ENCODE measurements around the gene CFAP45. TPM values are rescaled to one million over a fixed set of nuclear protein-coding genes. Genes with fewer than 3 reads are reported as not detected.
A peak's percentile ranks its signal among the peaks of the same experiment; 100 is the strongest.

CFAP45 gene
- total and polyA plus RNA-seq, 9 of the 15 experiments (the other 6 are each of a cell fraction or from before 2014, with no cell fraction given) = 0.65 to 2.4 (median 1.5) TPM

DNA sequence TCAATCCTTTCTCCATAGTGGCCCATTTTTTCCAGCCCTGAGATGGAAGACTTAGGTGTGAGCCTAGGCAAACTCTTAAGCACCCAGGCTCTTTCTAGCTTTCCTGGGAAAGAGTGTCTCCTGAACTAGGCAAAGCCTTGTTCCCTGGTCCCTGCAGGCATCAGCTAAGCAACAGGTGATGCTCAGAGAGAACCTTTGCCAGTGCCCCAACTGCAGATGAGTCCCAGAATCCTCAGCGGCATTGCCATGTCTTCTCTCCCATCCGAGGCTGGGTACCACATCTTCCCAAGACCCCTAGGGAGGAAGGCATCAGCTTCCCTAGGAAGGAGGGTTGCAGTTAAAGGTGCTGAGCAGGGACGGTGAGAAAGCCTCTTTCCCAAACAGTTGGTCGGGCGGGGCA lies 29.3 kb downstream of the CFAP45 start (continued):
- TF ChIP-seq RHOXF2B (CRISPR knock-in tag; conservative IDR thresholded peaks at IDR 0.05) (no peak), ZNF134 (CRISPR knock-in tag; conservative IDR thresholded peaks at IDR 0.05) (no peak), BCL6 (CRISPR knock-in tag; IDR thresholded peaks at IDR 0.05) (no peak), ZNF764 (CRISPR knock-in tag; IDR thresholded peaks at IDR 0.05; ENCODE audit: low read depth) (no peak), ZBTB7A (IDR thresholded peaks at IDR 0.05; ENCODE audit: borderline replicate concordance, control insufficient read depth, low read depth, low read length) (no peak), XRCC5 (IDR thresholded peaks at IDR 0.05; ENCODE audit: low read depth, low read length) (no peak), THRAP3 (IDR thresholded peaks at IDR 0.05; ENCODE audit: borderline replicate concordance) (no peak)

DNA sequence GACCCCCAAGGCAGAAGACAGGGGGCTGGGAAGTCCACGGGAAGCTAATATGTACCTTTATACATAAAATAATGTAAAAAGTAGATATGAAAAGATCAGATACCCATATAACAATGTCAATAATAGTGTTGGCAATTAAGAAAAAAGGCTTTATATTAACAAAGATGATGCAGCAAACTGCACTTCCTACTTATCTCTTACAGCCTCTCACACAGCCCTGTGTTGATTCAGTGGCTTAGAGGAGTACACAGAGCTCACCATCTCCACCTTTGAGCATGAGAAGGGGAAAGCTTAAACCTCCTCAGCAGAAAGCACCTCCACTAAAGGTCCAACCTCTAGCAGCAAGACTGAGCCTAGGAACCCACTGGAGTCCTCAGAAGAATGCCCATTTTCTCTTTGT lies 30.4 kb downstream of the CFAP45 start:
- POLR2A ChIA-PET = interaction anchor here (0.6 to 2.8 kb wide), 4 partner anchors 9 to 60 kb away, joined by 3 to 21 read pairs (median 4); no protein-coding TSS in a partner anchor
- no TSS peak for BruUV-seq (replicated peaks)
- no peaks in the 10 kb centered on the region for H3K9me1 ChIP-seq (ENCODE audit: control insufficient read depth, insufficient read depth, low read length)
- H4K20me1 ChIP-seq (replicated peaks; ENCODE audit: control insufficient read depth, insufficient read depth, low read length) = no peaks in the 10 kb centered on the region; the same call in 1 of the 2 replicates
- no peaks in the 10 kb centered on the region for H3K79me2 ChIP-seq (ENCODE audit: control insufficient read depth, insufficient read depth, low read length)
- no peaks in the 10 kb centered on the region for H3K36me3 ChIP-seq (ENCODE audit: control insufficient read depth, insufficient read depth, low read length)
- H3K4me3 ChIP-seq = no peak overlapping the region
- H3K27ac ChIP-seq (ENCODE audit: extremely low read depth, low read depth, low read length) = no peak overlapping the region
- peak overlapping the region; percentile 43 for H3K4me2 ChIP-seq (ENCODE audit: insufficient read depth, low read length)
- no peaks in the 10 kb centered on the region for H3K9me3 ChIP-seq (replicated peaks; ENCODE audit: control insufficient read depth, insufficient read depth, low read depth, low read length)
- intact Hi-C loops (cut with micrococcal nuclease) (no loop called here), in situ Hi-C loops (cut with MboI) (no loop called here)
- CTCF ChIA-PET (ENCODE audit: low intra/inter-chr PET ratio) = no interaction called here
- FAIRE-seq (peak; percentile 79), DNase-seq (ENCODE audit: extremely low read depth in 1 of 4, low spot score in 3 of 4) (peak in 1 of 4 experiments; percentile 32), ATAC-seq (peak; percentile 74)
- peak overlapping the region; percentile 67; the same call in 1 of the 2 replicates for H2AFZ ChIP-seq (ENCODE audit: low read depth, low read length)
- peak overlapping the region; percentile 15 to 79; a peak in 1 of 4 replicates for H3K9ac ChIP-seq (ENCODE audit: insufficient read depth in 1 of 2, low read depth in 2 of 2, low read length in 2 of 2)
- 17% methylated on average over 1 of the region's 1 CpG for WGBS (ENCODE audit: insufficient coverage, low coverage, missing lambda C conversion rate)
- peaks cover 2 to 21% of the 10 kb centered on the region in 2 experiments; a peak in 2 of 5 replicates for H3K27me3 ChIP-seq (ENCODE audit: control insufficient read depth in 2 of 2, insufficient read depth in 2 of 2, low read length in 2 of 2)
- TF ChIP-seq ARID1B (IDR thresholded peaks at IDR 0.05) = 0 out of 2 replicates have a peak, but pooled peaks have one; percentile 18
- TF ChIP-seq MAFG (tag; conservative IDR thresholded peaks at IDR 0.05) = no peak; the same call in 1 of the 2 replicates
- no peak for TF ChIP-seq ZNF444 (CRISPR knock-in tag; IDR thresholded peaks at IDR 0.05)
- peak; percentile 62; the same call in 1 of the 2 replicates for TF ChIP-seq SPI1 (IDR thresholded peaks at IDR 0.05; ENCODE audit: borderline replicate concordance, low read depth, low read length)
- no peak for TF ChIP-seq ZNF79 (CRISPR knock-in tag; IDR thresholded peaks at IDR 0.05; ENCODE audit: low read depth)
- no peak for TF ChIP-seq ATF7 (IDR thresholded peaks at IDR 0.05)
- TF ChIP-seq ZC3H8 (IDR thresholded peaks at IDR 0.05) = no peak
- peak in 1 of 2 experiments; percentile 58; a peak in 1 of 4 replicates for TF ChIP-seq FOXA3 (CRISPR knock-in tag; conservative IDR thresholded peaks at IDR 0.05 in 1 of 2, IDR thresholded peaks at IDR 0.05 in 1 of 2)
- no peak for TF ChIP-seq CEBPB (tag; IDR thresholded peaks at IDR 0.05)
- TF ChIP-seq, protein P1, sequence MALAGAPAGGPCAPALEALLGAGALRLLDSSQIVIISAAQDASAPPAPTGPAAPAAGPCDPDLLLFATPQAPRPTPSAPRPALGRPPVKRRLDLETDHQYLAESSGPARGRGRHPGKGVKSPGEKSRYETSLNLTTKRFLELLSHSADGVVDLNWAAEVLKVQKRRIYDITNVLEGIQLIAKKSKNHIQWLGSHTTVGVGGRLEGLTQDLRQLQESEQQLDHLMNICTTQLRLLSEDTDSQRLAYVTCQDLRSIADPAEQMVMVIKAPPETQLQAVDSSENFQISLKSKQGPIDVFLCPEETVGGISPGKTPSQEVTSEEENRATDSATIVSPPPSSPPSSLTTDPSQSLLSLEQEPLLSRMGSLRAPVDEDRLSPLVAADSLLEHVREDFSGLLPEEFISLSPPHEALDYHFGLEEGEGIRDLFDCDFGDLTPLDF (CRISPR knock-in tag; IDR thresholded peaks at IDR 0.05) = no peak
- no peak for TF ChIP-seq ZNF3 (CRISPR knock-in tag; IDR thresholded peaks at IDR 0.05)
- peak; percentile 63 for TF ChIP-seq NFE2 (IDR thresholded peaks at IDR 0.05; ENCODE audit: low read depth)
- peak; percentile 47; the same call in 1 of the 2 replicates for TF ChIP-seq DPF2 (IDR thresholded peaks at IDR 0.05)
- peak; percentile 41; the same call in 1 of the 2 replicates for TF ChIP-seq C11orf30 (IDR thresholded peaks at IDR 0.05; ENCODE audit: low read depth)
- peaks cover 13 to 15% of the 10 kb centered on the region in 2 experiments for H3K4me1 ChIP-seq (replicated peaks in 1 of 2; ENCODE audit: control insufficient read depth in 2 of 2, insufficient read depth in 2 of 2, low read length in 2 of 2)

Measured in K562 (cell line).